MG63 (cell line): ENCODE results near the gene RGS1. TPM values are rescaled to one million over a fixed set of nuclear protein-coding genes. Genes with fewer than 3 reads are reported as not detected.

Experiments used
- DNase-seq: peaks from one replicate; pipeline ENCODE4 v3.0.0-alpha.2; 2020
- H3K27me3 ChIP-seq: fragments of 250-450 bp; sonication (Bioruptor Pico); 2 replicates; pipeline ENCODE4 v1.5.1; 2020; ENCODE audit warnings: mild to moderate bottlenecking, moderate library complexity
- H3K36me3 ChIP-seq: fragments of 250-450 bp; sonication (Bioruptor Pico); 2 replicates; pipeline ENCODE4 v1.5.1; 2020; ENCODE audit warnings: mild to moderate bottlenecking, moderate library complexity
- H3K4me3 ChIP-seq: fragments of 250-450 bp; sonication (Bioruptor Pico); 2 replicates; pipeline ENCODE4 v1.5.1; 2020; ENCODE audit warnings: mild to moderate bottlenecking, moderate library complexity
- H3K9me3 ChIP-seq: fragments of 250-450 bp; sonication (Bioruptor Pico); 2 replicates; pipeline ENCODE4 v1.5.1; 2020; ENCODE audit warnings: mild to moderate bottlenecking, moderate library complexity
- total RNA-seq: library from RNA; depleted of rRNA; stranded (reverse); fragments of >200 nt; shearing (Covaris generic); gene quantifications from 2 replicates; pipeline ENCODE4 v1.2.3, GENCODE V29; 2014; ENCODE audit warnings: low replicate concordance

The RGS1 gene
- total RNA-seq, 1 experiment from 2014 or later: not detected

GRCh38 chr1:192574073-192574472 lies 1.5 kb upstream of the RGS1 start:
- Histone ChIP-seq H3K9me3 (no peaks in the 10 kb centered on the region), H3K36me3 (no peaks in the 10 kb centered on the region), H3K4me3 (no peak overlapping the region), H3K27me3 (no peaks in the 10 kb centered on the region)
- no peak for DNase-seq

DNA sequence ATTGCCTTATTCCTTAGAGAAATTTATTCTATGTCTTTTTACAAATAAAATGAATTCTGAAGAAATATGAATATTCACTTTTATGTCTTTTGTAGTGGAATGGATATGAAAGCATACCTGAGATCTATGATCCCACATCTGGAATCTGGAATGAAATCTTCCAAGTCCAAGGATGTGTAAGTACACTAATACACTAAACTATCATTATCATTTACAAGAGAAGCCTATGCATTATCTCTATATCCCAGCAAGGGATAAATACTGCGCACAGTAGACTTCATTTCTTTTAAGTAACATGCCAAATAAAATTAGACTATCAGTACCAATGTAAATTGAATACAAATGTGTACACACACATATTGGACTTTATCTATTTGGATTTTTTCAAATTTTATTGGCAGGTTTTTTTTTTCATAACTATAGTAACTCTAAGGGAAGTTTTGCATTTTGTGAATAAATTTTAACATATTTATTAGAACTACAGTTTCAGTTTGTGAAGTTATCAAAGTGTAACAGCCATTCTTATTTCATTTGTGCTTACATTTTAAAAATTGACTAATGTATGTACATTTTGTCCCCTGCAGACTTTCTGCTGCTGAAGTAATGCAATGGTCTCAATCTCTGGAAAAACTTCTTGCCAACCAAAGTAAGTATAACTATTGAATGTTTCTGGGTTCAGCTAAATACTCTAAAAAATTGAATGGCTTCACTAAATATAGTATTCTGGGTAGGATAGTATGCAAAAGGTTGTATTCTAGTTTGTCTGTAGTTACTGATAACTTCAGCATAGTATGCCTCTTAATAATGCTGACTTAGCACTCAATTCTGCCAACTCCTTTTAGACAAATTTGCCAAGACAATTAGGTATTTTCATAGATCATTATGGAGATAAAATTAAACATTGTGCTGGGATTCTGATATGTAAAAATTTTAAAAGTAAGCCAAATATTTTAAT lies 894 bp downstream of the RGS1 start:
- Histone ChIP-seq H3K36me3 (no peaks in the 10 kb centered on the region), H3K4me3 (no peak overlapping the region), H3K27me3 (no peaks in the 10 kb centered on the region), H3K9me3 (no peaks in the 10 kb centered on the region)
- DNase-seq: no peak

DNA sequence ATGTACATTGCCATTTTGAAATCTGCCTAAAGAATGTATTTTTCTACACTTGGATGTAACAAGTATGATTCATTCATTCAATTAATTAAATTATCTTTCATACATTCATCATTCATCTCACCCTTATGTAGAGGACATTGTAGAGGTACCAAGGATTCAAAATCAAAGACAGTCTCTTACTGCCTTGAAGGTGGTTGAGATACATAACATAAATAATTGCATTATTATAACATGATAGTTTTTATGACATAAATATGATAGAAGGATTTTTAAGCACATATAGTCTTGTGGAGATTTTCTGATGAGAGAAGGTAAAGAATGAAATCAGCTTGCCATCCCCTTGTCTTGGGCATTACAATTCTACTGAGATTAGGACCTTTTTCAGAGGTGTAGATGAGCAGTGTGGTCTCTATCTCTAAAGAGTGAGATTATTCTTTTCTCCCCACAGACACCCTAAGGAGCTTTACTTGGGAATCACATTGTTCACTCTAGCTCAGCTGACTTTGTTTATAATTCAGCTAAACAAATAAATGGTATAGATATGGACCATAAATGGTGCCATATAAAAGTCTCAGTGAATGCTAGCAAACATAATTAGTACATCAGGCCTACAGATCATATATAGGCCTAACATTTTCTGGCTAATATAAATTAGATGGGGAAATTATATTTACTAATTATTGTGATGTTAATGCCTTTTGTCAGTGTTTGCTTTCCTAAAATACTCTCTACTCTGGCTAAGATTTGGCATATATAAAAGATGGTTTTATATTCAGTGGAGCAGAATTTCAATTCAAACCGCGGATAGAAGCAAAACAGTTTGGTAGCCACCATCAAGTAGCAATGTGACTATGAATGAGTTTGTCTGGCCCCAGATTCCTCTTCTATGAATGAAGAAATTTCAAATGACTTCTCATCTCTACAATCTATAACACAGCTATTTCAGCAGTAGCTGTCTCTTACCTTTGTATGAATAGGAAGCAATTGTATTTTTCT lies 1.9 kb downstream of the RGS1 start:
- no peak overlapping the region for H3K4me3 ChIP-seq
- H3K9me3 ChIP-seq: no peaks in the 10 kb centered on the region
- no peak for DNase-seq
- H3K27me3 ChIP-seq: no peaks in the 10 kb centered on the region
- no peaks in the 10 kb centered on the region for H3K36me3 ChIP-seq

DNA sequence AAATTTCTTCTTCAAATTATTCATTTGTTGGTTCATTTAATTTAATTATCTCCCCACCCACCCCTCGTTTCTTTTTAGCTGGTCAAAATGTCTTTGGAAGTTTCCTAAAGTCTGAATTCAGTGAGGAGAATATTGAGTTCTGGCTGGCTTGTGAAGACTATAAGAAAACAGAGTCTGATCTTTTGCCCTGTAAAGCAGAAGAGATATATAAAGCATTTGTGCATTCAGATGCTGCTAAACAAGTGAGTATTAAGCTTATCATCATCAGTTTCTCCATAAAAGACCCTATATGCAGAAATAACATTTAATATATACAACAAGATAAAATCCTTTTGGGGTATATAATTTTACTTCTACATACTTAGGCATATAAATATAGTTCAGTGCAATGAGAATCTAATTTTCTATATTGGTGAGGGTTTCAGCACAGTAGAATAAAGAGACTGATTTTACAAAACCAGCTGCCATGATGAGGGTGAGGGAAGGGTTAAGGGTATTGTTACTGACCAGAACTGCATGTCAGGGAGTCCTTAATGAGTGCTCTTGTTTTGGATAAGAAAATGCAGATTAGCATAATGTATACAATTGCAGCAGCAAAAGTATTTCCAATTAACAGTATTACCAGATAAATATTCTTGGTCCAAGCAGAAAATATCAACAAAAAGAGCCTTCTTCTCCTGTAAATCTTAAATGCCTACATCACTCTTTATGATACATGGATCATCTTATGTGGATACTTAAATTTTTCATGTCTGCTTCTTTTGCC lies 2.8 kb downstream of the RGS1 start:
- Histone ChIP-seq H3K9me3 (no peaks in the 10 kb centered on the region), H3K27me3 (no peaks in the 10 kb centered on the region), H3K36me3 (no peaks in the 10 kb centered on the region), H3K4me3 (no peak overlapping the region)
- DNase-seq: no peak

- Histone ChIP-seq H3K36me3 (no peaks in the 10 kb centered on the region), H3K27me3 (no peaks in the 10 kb centered on the region), H3K9me3 (no peaks in the 10 kb centered on the region), H3K4me3 (no peak overlapping the region)
- no peak for DNase-seq
Measured at GRCh38 chr1:192579010-192579738, 3.6 kb downstream of the RGS1 start.

DNA sequence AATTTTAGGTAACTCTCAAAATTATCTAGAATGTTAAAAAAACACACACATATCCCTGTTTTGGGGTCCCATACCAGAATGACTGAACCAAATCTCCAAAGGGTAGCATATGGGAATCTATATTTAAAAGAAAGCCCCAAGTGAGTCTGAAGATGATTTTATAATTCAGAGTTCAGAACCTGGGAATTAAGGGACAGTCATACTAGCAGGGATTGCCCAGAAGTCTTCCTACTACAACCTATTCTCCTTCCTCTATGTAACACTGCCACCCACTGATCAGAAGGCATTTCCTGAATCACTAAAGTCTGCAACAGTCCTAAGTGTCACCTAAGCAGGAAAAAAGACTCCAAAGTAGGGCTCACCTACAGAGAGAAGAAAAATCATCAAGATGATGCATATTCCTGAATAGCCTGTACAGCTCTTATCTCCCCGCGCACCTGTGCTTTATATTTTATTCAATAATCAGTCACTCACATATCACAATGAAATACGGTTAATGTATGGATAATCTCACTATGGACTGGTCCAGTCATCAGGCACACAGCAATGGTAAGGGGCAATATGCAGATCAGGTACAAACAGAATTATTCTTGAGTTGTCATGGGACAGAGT lies 4.9 kb downstream of the RGS1 start:
- Histone ChIP-seq H3K36me3 (no peaks in the 10 kb centered on the region), H3K4me3 (no peak overlapping the region), H3K9me3 (no peaks in the 10 kb centered on the region), H3K27me3 (no peaks in the 10 kb centered on the region)
- DNase-seq: peak; percentile 12

DNA sequence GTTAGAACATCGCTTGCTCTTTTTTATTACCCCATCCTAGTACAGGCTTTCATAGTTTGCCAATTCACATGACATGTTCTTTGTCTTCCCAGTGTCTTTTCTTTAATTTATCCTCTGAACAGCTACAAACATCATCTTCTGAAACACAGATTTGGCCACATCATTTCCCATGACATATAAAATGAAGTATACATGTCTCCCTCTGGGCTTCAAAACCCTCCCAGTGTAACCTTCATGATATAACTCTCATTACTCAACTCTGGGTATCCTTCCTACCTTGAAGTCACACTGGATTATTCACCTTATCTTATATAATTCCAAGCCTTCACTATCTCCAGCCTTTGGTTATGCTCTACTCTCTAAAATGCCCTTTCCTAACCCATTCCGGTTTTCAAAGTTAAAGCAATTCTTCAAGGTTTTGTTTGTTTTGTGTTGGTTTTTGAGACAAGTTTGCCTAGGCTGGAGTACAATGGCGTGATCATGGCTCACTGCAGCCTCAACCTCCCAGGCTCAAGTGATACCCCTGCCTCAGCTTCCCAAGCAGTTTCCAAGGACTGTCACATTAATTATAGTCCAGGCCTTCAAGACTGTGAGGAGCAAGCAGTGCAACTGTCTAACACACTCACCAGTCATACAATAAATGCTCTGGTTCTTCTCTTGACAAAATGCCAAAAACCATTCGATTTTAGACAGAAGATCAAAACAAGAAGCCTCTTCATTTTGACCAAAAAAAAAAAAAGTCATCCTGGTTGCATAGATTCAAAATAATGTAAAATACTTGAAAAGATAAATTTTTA lies 5.8 kb downstream of the RGS1 start:
- no peak for DNase-seq

DNA sequence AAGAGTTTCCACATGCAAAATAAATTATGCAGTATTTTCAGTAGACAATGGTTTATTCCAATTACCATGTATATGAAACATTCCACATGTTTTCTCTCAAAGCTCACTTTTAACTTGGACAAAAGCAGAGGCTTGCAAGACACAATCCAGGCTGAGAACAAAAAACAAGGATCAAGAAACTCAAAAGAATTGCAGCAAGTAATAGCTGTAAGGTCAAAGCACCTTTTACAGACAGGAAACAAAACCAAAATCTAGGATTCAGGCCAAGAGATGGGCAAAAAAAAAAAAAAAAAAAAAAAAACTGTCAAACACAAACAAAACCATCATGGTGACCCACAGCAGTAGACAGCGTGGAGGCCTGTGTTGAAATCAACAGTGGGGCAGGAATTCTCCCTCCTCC lies 9.3 kb downstream of the RGS1 start:
- no peak for DNase-seq
- Histone ChIP-seq H3K4me3 (no peak overlapping the region), H3K27me3 (no peaks in the 10 kb centered on the region), H3K9me3 (no peaks in the 10 kb centered on the region), H3K36me3 (no peaks in the 10 kb centered on the region)

More for the DNA sequence above, 5.8 kb downstream of the RGS1 start:
- Histone ChIP-seq H3K9me3 (no peaks in the 10 kb centered on the region), H3K27me3 (no peaks in the 10 kb centered on the region), H3K4me3 (no peak overlapping the region), H3K36me3 (no peaks in the 10 kb centered on the region)

GRCh38 chr1:192587386-192588266 lies 12.1 kb downstream of the RGS1 start:
- H3K27me3 ChIP-seq: no peaks in the 10 kb centered on the region
- no peaks in the 10 kb centered on the region for H3K9me3 ChIP-seq
- no peak for DNase-seq
- H3K36me3 ChIP-seq: no peaks in the 10 kb centered on the region
- H3K4me3 ChIP-seq: no peak overlapping the region

GRCh38 chr1:192588546-192588945 lies 13.0 kb downstream of the RGS1 start:
- Histone ChIP-seq H3K9me3 (no peaks in the 10 kb centered on the region), H3K4me3 (no peak overlapping the region), H3K36me3 (no peaks in the 10 kb centered on the region), H3K27me3 (no peaks in the 10 kb centered on the region)
- DNase-seq: no peak

DNA sequence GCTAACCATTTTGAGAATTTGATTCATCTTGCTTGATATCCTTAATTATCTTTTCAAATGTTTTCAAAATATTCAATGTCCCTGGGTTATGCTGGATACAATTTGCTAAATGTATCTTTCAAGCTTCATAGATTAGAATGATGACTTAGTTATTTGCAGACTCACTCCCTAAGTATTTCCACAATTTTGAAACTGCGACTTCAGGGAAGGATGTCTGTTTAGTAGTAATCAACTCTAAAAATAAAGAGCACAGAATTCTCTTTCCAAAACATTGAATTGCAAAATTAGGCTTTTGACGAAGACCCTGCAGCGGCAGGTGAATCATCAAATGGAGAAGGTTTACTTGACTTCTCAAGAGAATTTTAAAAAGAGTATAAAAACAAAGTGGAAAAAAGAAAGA lies 14.2 kb downstream of the RGS1 start:
- Histone ChIP-seq H3K27me3 (no peaks in the 10 kb centered on the region), H3K36me3 (no peaks in the 10 kb centered on the region), H3K4me3 (no peak overlapping the region), H3K9me3 (no peaks in the 10 kb centered on the region)
- DNase-seq: no peak

- H3K4me3 ChIP-seq: no peak overlapping the region
- no peak for DNase-seq
Measured at GRCh38 chr1:192592517-192592916, 16.9 kb downstream of the RGS1 start.

DNA sequence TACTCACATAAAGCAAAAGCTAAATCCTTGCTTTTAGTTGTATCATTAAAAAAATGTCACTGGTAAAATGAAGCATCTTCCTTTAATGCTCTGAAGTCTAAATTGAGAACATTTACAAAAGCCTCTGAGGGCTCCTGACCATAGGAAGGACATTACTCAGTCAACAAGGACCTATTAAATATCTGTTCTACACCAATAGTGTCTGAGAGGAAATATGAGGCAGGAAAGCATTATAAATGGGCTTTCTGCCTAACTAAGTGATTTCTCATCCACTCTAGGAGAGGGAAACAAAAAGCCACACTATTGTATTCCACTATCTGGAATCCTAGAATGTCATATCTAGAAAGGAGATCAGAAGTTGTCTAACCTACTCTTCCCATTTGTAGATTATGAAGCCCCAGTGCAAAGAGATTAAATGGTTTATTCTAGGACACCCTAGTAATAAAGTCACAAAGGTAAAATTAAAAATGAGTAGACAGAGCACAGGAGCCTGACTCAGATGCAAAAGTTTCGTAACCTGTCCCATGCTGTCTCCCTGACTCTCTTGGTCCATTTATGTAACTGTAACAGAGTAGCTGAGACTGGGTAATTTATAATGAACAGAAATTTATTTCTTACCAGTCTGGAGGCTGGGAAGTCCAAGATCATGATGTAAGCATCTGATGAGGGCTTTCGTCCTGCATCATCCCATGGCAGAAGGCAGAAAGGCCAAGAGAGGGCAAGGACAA lies 17.6 kb downstream of the RGS1 start:
- Histone ChIP-seq H3K9me3 (no peaks in the 10 kb centered on the region), H3K27me3 (no peaks in the 10 kb centered on the region), H3K4me3 (no peak overlapping the region), H3K36me3 (no peaks in the 10 kb centered on the region)
- no peak for DNase-seq

More at GRCh38 chr1:192592517-192592916, 16.9 kb downstream of the RGS1 start:
- no peaks in the 10 kb centered on the region for H3K36me3 ChIP-seq
- H3K9me3 ChIP-seq: no peaks in the 10 kb centered on the region
- H3K27me3 ChIP-seq: no peaks in the 10 kb centered on the region
